Measurements from ENCODE around the gene LPIN3. TPM values are rescaled to one million over a fixed set of nuclear protein-coding genes. Genes with fewer than 3 reads are reported as not detected.

Gene LPIN3
- total RNA-seq, 4 donors from 2014 or later: 7.6 to 19.8 (median 10.7) TPM

GRCh38 chr20:41366546-41367392, 26.1 kb downstream of the LPIN3 start, which contains the start of gene EMILIN3:
Gene EMILIN3, minus strand, starts transcription at chr20:41366818. Its CDS starts 184 bp downstream, at chr20:41366634.
- no peak for DNase-seq (ENCODE audit: extremely low spot score)
- intact Hi-C loops (cut with DNase I): no loop called here
- peaks cover 0 to 8% (median 0%) of the 10 kb centered on the region in 4 donors for H3K9me3 ChIP-seq
- no peak for TF ChIP-seq EP300 (IDR thresholded peaks at IDR 0.05)
- H3K27me3 ChIP-seq: peaks cover 0 to 57% (median 17%) of the 10 kb centered on the region in 4 donors
- H3K4me1 ChIP-seq: peaks cover 12 to 20% (median 16%) of the 10 kb centered on the region in 4 donors
- H3K27ac ChIP-seq (replicated peaks in 1 of 4): no peak within 1 kb of the TSS
- H3K4me3 ChIP-seq: peak within 1 kb of the TSS; percentile 50 to 61 (median 53)
- 29% methylated on average over 23 of the region's 93 CpGs for WGBS
- no peaks in the 10 kb centered on the region for H3K36me3 ChIP-seq

GRCh38 chr20:41367393-41367695, 26.7 kb downstream of the LPIN3 start:
- no peaks in the 10 kb centered on the region for H3K36me3 ChIP-seq
- WGBS: 93% methylated on average over 11 of the region's 13 CpGs
- peaks cover 7 to 20% (median 16%) of the 10 kb centered on the region in 4 donors for H3K4me1 ChIP-seq
- H3K9me3 ChIP-seq: peaks cover 0 to 9% (median 0%) of the 10 kb centered on the region in 4 donors
- H3K4me3 ChIP-seq: no peak overlapping the region
- no peak overlapping the region for H3K27ac ChIP-seq (replicated peaks in 1 of 4)
- H3K27me3 ChIP-seq: peaks cover 0 to 57% (median 17%) of the 10 kb centered on the region in 4 donors
- intact Hi-C loops (cut with DNase I): no loop called here
- TF ChIP-seq EP300 (IDR thresholded peaks at IDR 0.05): no peak
- TF ChIP-seq POLR2AphosphoS5 (IDR thresholded peaks at IDR 0.05): no peak
- no peak for TF ChIP-seq POLR2A (IDR thresholded peaks at IDR 0.05; ENCODE audit: low read depth)
- no peak for TF ChIP-seq CTCF (IDR thresholded peaks at IDR 0.05)
- no peak for DNase-seq (ENCODE audit: extremely low spot score)

GRCh38 chr20:41367956-41368355, 27.3 kb downstream of the LPIN3 start:
- TF ChIP-seq CTCF (IDR thresholded peaks at IDR 0.05) (no peak), EP300 (IDR thresholded peaks at IDR 0.05) (no peak), POLR2A (IDR thresholded peaks at IDR 0.05; ENCODE audit: low read depth) (no peak), POLR2AphosphoS5 (IDR thresholded peaks at IDR 0.05) (no peak)
- H3K36me3 ChIP-seq: no peaks in the 10 kb centered on the region
- intact Hi-C loops (cut with DNase I): no loop called here
- no peak overlapping the region for H3K4me3 ChIP-seq
- peaks cover 0 to 56% (median 17%) of the 10 kb centered on the region in 4 donors for H3K27me3 ChIP-seq
- whole genome bisulfite sequencing: 94% methylated on average over 3 of the region's 3 CpGs
- H3K4me1 ChIP-seq: peaks cover 5 to 20% (median 16%) of the 10 kb centered on the region in 4 donors
- H3K9me3 ChIP-seq: peaks cover 0 to 9% (median 0%) of the 10 kb centered on the region in 4 donors
- no peak overlapping the region for H3K27ac ChIP-seq (replicated peaks in 1 of 4)
- DNase-seq (ENCODE audit: extremely low spot score): no peak

- intact Hi-C loops (cut with DNase I): no loop called here
- peaks cover 0 to 9% (median 0%) of the 10 kb centered on the region in 4 donors for H3K9me3 ChIP-seq
- 79% methylated on average over 2 of the region's 2 CpGs for WGBS
- H3K4me3 ChIP-seq: no peak overlapping the region
- H3K27ac ChIP-seq (replicated peaks in 1 of 4): no peak overlapping the region
- H3K27me3 ChIP-seq: peaks cover 0 to 51% (median 16%) of the 10 kb centered on the region in 4 donors
- TF ChIP-seq CTCF (IDR thresholded peaks at IDR 0.05) (no peak), POLR2AphosphoS5 (IDR thresholded peaks at IDR 0.05) (no peak), POLR2A (IDR thresholded peaks at IDR 0.05; ENCODE audit: low read depth) (no peak), EP300 (IDR thresholded peaks at IDR 0.05) (no peak)
- DNase-seq (ENCODE audit: extremely low spot score): no peak
- H3K36me3 ChIP-seq: no peaks in the 10 kb centered on the region
- H3K4me1 ChIP-seq: peaks cover 5 to 20% (median 16%) of the 10 kb centered on the region in 4 donors
These were observed 29.1 kb downstream of the LPIN3 start for GRCh38 chr20:41369673-41370072.

GRCh38 chr20:41370176-41370575, 29.6 kb downstream of the LPIN3 start:
- peaks cover 5 to 20% (median 15%) of the 10 kb centered on the region in 4 donors for H3K4me1 ChIP-seq
- intact Hi-C loops (cut with DNase I): no loop called here
- H3K4me3 ChIP-seq: no peak overlapping the region
- DNase-seq (ENCODE audit: extremely low spot score): no peak
- H3K9me3 ChIP-seq: peaks cover 0 to 9% (median 0%) of the 10 kb centered on the region in 4 donors
- H3K36me3 ChIP-seq: no peaks in the 10 kb centered on the region
- H3K27me3 ChIP-seq: peaks cover 0 to 46% (median 14%) of the 10 kb centered on the region in 4 donors
- H3K27ac ChIP-seq (replicated peaks in 1 of 4): no peak overlapping the region
- 85% methylated on average over 4 of the region's 5 CpGs for WGBS
- no peak for TF ChIP-seq POLR2A (IDR thresholded peaks at IDR 0.05; ENCODE audit: low read depth)
- no peak for TF ChIP-seq POLR2AphosphoS5 (IDR thresholded peaks at IDR 0.05)
- TF ChIP-seq CTCF (IDR thresholded peaks at IDR 0.05): no peak
- no peak for TF ChIP-seq EP300 (IDR thresholded peaks at IDR 0.05)
